Liver (tissue), 3 donors: ENCODE data around the gene WDR46.

Experiments
- HNF4A ChIP-seq, 2 donors: conservative IDR thresholded peaks; 2 replicates each; pipeline ENCODE4 v1.6.1; 2016; ENCODE audit warnings: antibody characterized with exemption in 2 of 2, mild to moderate bottlenecking in 2 of 2
- JUND ChIP-seq, 2 donors: IDR thresholded peaks; 2 replicates each; pipeline ENCODE4 v1.6.1; 2016; ENCODE audit warnings: antibody characterized with exemption in 2 of 2
- RAD21 ChIP-seq, 2 donors: IDR thresholded peaks; 2 replicates each; pipeline ENCODE4 v1.6.1; 2016; ENCODE audit warnings: antibody characterized with exemption in 2 of 2, mild to moderate bottlenecking in 2 of 2
- TF ChIP-seq, protein P1 (sequence below): fragments of 150-350 bp; IDR thresholded peaks from 2 replicates; pipeline ENCODE4 v1.5.1; 2017; ENCODE audit warnings: improper control_type of control experiment, low read depth, low read length; ENCODE audit not compliant: missing input control
- TF ChIP-seq, protein P2 (sequence below): IDR thresholded peaks from 2 replicates; pipeline ENCODE4 v1.6.1; 2016; ENCODE audit warnings: antibody characterized with exemption, mild to moderate bottlenecking
- donor health status: healthy.
- donor health status: healthy.

DNA sequence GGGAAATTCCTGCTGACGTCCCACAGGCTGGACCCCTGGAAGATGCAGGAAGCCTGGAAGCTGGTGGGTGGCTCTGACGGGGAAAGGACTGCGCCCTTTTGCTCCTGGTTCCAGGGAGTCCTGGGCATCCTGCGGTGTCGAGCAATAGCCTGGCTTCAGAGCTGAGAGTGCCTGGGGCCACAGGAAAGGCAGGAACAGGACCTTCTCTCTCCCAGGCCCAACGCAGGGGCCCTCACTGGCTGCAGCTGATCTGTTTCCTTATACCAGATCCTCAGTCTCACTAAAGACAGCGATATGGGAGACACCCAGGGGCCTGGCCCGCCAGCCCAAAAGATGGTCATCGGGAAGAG, 10.7 kb downstream of the WDR46 start:
- TF ChIP-seq, protein P1, sequence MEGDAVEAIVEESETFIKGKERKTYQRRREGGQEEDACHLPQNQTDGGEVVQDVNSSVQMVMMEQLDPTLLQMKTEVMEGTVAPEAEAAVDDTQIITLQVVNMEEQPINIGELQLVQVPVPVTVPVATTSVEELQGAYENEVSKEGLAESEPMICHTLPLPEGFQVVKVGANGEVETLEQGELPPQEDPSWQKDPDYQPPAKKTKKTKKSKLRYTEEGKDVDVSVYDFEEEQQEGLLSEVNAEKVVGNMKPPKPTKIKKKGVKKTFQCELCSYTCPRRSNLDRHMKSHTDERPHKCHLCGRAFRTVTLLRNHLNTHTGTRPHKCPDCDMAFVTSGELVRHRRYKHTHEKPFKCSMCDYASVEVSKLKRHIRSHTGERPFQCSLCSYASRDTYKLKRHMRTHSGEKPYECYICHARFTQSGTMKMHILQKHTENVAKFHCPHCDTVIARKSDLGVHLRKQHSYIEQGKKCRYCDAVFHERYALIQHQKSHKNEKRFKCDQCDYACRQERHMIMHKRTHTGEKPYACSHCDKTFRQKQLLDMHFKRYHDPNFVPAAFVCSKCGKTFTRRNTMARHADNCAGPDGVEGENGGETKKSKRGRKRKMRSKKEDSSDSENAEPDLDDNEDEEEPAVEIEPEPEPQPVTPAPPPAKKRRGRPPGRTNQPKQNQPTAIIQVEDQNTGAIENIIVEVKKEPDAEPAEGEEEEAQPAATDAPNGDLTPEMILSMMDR = no peak
- TF ChIP-seq HNF4A (conservative IDR thresholded peaks at IDR 0.05) (no peak), RAD21 (IDR thresholded peaks at IDR 0.05) (no peak), JUND (IDR thresholded peaks at IDR 0.05) (no peak)
- TF ChIP-seq, protein P2, sequence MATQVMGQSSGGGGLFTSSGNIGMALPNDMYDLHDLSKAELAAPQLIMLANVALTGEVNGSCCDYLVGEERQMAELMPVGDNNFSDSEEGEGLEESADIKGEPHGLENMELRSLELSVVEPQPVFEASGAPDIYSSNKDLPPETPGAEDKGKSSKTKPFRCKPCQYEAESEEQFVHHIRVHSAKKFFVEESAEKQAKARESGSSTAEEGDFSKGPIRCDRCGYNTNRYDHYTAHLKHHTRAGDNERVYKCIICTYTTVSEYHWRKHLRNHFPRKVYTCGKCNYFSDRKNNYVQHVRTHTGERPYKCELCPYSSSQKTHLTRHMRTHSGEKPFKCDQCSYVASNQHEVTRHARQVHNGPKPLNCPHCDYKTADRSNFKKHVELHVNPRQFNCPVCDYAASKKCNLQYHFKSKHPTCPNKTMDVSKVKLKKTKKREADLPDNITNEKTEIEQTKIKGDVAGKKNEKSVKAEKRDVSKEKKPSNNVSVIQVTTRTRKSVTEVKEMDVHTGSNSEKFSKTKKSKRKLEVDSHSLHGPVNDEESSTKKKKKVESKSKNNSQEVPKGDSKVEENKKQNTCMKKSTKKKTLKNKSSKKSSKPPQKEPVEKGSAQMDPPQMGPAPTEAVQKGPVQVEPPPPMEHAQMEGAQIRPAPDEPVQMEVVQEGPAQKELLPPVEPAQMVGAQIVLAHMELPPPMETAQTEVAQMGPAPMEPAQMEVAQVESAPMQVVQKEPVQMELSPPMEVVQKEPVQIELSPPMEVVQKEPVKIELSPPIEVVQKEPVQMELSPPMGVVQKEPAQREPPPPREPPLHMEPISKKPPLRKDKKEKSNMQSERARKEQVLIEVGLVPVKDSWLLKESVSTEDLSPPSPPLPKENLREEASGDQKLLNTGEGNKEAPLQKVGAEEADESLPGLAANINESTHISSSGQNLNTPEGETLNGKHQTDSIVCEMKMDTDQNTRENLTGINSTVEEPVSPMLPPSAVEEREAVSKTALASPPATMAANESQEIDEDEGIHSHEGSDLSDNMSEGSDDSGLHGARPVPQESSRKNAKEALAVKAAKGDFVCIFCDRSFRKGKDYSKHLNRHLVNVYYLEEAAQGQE = no peak
